Measurements from ENCODE around the gene CARS2.

CARS2 gene

DNA sequence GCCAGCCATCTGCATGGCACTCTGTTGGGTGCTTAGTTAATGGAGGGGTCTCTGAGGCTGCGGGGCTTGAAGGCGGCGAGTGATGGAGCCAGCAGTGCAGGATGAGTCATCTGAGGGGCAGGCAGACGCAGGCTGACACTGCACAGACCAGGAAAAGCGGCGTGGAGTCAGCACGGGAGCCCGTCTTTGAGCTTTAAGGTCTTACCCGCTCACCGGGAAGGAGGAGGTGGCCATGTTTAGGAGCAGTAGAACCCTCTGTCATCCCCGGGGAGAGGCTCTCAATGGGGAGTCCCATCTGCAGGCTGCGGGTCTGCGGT lies 77.5 kb downstream of the CARS2 start:
- TF ChIP-seq, protein P1, sequence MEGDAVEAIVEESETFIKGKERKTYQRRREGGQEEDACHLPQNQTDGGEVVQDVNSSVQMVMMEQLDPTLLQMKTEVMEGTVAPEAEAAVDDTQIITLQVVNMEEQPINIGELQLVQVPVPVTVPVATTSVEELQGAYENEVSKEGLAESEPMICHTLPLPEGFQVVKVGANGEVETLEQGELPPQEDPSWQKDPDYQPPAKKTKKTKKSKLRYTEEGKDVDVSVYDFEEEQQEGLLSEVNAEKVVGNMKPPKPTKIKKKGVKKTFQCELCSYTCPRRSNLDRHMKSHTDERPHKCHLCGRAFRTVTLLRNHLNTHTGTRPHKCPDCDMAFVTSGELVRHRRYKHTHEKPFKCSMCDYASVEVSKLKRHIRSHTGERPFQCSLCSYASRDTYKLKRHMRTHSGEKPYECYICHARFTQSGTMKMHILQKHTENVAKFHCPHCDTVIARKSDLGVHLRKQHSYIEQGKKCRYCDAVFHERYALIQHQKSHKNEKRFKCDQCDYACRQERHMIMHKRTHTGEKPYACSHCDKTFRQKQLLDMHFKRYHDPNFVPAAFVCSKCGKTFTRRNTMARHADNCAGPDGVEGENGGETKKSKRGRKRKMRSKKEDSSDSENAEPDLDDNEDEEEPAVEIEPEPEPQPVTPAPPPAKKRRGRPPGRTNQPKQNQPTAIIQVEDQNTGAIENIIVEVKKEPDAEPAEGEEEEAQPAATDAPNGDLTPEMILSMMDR (IDR thresholded peaks at IDR 0.05; ENCODE audit: low read depth, low read length) = no peak
- no peak for DNase-seq (ENCODE audit: extremely low read depth, low read depth)

DNA sequence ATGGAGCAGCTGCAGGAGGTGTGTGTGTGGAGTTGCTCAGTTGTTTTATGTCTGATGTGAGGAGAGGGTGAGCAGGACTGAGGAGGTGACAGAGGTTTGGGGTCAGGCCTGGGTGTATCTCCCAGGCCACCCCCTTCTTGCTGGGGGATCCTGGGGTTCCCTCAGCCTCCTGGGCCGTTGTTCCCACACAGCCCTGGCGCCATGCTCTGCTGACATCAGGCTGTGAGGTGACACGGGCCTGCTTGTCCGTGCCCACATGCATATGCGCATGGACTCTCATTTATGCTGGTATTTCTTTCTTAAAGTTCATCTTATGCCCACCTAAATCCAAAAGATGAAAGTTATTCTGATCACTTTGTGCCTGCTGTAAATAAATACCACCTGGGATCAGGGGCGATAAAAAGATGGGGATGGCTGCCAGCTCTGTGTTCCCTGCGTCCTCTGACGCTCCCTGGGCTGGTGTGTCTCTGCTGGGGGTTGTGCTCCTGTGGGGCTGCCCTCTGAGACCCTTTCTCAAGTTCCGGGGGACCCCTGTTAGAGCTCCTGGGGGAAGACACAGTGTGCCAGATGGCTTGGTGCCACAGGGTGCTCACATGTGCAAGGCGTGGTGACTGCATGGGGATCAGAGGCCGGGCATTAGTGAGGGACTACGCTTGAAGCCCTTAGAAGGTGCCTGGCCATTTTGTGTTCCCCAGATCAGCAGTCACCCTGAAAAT lies 78.0 kb downstream of the CARS2 start:
- TF ChIP-seq, protein P1 (IDR thresholded peaks at IDR 0.05; ENCODE audit: low read depth, low read length) = no peak
- no peak for DNase-seq (ENCODE audit: extremely low read depth, low read depth)

DNA sequence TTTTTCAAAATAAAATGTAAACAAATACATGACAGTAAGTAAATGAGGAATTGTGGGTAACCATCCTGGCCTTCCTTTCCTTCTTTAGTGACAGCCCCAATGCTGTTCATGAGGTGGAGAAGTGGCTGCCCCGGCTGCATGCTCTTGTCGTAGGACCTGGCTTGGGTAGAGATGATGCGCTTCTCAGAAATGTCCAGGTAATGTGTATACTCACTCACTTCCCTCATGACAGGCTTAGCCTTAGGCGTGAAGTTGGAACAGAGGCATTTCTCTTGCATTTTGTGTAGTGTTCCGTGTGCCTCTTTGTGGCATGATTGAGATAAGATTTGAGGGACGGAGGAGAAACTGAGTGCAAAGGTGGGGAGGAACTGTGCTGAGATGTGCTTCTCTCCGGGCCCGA lies 78.6 kb downstream of the CARS2 start:
- no peak for DNase-seq (ENCODE audit: extremely low read depth, low read depth)
- TF ChIP-seq, protein P1 (IDR thresholded peaks at IDR 0.05; ENCODE audit: low read depth, low read length) = no peak

DNA sequence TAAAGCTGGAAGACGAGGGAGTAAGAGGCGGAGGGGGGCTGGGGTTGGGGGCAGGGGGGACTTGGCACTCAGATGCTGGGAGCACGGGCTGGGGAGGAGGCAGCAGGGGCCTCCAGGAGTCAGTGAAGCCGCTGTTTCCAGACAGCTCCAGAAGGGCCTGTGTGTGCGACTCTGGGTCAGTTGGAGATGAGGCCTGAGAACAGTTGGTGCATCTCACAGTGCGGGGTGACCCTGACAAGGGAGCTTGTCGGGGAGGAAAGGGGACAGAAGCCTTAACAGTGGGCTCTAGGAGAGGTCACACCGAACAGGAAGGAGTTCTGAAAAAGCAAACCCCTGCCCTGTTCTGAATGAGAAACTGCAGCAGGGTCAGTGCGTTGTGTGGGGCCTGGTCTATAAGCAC lies 79.4 kb downstream of the CARS2 start:
- no peak for DNase-seq (ENCODE audit: extremely low read depth, low read depth)
- TF ChIP-seq, protein P1 (IDR thresholded peaks at IDR 0.05; ENCODE audit: low read depth, low read length) = no peak

DNA sequence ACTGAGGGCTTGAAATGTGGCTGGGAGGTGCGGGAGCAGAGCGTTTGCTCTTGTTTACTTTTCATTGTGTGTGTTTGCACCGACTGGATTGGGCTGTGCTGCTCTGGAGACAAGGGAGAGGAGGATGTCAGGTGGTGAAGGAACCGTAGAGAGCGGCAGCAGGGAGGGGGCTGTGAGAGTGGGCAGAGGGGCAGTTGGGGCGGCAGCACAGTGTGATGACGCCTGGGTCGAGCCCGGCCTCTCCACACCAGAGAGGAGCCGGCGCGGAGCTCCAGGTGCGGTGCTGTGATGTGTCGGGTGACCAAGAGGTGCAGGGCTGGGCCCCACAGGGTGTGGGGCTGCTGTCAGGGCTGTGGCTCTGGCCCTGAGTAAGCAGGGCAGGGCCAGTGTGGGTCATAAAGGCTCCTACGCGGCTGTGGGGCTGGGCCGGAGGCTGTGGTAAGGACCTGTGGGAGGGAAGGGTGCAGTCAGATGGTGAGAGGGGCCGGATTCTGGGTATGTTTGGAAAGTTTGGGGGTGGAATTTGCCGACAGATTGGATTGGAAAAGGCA lies 80.1 kb downstream of the CARS2 start:
- no peak for DNase-seq (ENCODE audit: extremely low read depth, low read depth)
- TF ChIP-seq, protein P1 (IDR thresholded peaks at IDR 0.05; ENCODE audit: low read depth, low read length) = no peak

DNA sequence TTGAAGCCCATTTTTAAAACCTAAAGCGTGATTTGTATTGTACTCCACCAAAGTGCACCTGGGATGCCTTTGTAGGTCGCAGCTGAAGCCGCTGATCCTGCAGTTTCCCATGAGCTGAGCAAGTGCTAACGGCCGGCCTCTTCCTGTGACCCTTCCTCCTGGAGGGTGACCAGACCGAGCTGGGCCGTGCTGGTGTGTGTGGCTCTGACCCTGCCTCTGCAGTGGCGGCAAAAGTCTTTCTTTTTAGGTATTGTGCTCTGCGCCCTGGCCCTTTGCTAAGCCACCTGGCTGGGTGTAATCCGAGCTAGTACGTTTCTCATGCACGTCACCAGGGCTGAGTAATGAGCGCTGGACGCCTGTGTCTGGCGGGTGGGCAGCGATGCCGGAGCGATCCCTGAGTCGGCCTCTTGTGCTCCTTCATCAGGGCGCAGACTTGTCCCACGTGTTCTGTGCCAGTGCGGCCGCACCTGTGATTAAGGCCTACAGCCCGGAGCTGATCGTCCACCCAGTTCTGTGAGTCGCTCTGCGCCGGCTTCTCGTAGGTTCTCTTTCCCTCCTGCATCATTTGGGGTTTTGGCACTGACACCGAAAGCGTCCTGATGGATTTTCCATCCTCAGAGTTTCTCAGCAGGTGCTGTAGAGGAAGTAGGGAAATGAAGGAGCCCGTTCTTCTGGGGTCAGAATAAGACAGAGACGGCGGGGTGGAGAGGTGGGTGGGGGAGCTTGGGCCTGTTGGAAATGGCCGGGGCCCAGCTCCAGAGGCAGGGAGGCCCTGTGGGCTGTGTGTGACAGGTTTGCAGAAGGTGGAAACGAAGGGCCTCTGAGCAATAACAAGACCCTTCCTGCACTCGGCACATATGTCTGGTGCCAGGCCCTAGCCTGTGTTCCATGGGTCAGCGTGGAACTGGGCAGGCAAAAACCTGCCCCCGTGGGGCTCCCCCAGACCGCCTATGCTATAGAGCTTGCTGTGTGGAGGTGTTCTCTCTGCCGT lies 80.9 kb downstream of the CARS2 start:
- DNase-seq (ENCODE audit: extremely low read depth, low read depth) = no peak
- TF ChIP-seq, protein P1 (IDR thresholded peaks at IDR 0.05; ENCODE audit: low read depth, low read length) = no peak

DNA sequence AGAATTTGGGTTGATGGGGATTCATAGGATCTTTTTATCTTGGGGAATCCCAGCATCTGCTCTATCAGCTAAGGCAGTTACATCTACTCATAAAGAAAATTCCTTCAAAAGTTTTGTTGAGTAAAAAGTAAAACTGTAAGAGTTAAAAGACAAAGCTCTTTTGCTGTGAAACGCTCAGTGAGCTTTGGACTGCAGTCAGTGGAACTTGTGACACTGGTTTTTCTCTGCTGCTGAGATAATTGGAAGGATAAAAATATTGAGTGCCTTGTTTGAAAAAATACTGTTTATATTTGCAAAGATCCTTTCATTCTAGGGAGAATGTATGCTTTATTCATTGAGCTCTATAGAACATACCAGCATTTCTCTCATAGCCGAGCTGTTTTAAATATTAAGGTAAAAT lies 85.3 kb downstream of the CARS2 start:
- TF ChIP-seq, protein P1 (IDR thresholded peaks at IDR 0.05; ENCODE audit: low read depth, low read length) = no peak

More for the DNA sequence above, 85.3 kb downstream of the CARS2 start:
- no peak for DNase-seq (ENCODE audit: extremely low read depth, low read depth)

All from AG09319 (cell line).